Muscle layer of colon (tissue), 2 donors: ENCODE results near the gene PNPLA2.
A peak's percentile ranks its signal among the peaks of the same experiment; 100 is the strongest.

Source experiments
- H3K27ac ChIP-seq: one replicate; pipeline ENCODE4 v1.7.0; 2013; ENCODE audit warnings: low read depth, mild to moderate bottlenecking, low read length, moderate library complexity
- H3K27me3 ChIP-seq, 2 donors: one replicate each; pipeline ENCODE4 v1.7.0; 2013; ENCODE audit warnings: low read length in 2 of 2, mild to moderate bottlenecking in 2 of 2; ENCODE audit not compliant: insufficient read depth in 2 of 2, control insufficient read depth in 1 of 2
- H3K36me3 ChIP-seq: one replicate; pipeline ENCODE4 v1.7.0; 2013; ENCODE audit warnings: mild to moderate bottlenecking, low read length; ENCODE audit not compliant: insufficient read depth
- H3K4me1 ChIP-seq: one replicate; pipeline ENCODE4 v1.7.0; 2013; ENCODE audit warnings: mild to moderate bottlenecking, low read length; ENCODE audit not compliant: insufficient read depth
- H3K4me3 ChIP-seq, 2 donors: one replicate each; pipeline ENCODE4 v1.7.0; 2013; ENCODE audit warnings: low read length in 2 of 2, low read depth in 1 of 2, mild to moderate bottlenecking in 1 of 2, moderate library complexity in 1 of 2
- H3K9ac ChIP-seq: one replicate; pipeline ENCODE4 v1.7.0; 2013; ENCODE audit warnings: low read length
- H3K9me3 ChIP-seq: one replicate; pipeline ENCODE4 v1.7.0; 2013; ENCODE audit warnings: mild to moderate bottlenecking, low read length
- donor health status: abdominal sarcoma.
- donor health status: Adenocarcinoma of cecum.

The PNPLA2 gene, protein sequence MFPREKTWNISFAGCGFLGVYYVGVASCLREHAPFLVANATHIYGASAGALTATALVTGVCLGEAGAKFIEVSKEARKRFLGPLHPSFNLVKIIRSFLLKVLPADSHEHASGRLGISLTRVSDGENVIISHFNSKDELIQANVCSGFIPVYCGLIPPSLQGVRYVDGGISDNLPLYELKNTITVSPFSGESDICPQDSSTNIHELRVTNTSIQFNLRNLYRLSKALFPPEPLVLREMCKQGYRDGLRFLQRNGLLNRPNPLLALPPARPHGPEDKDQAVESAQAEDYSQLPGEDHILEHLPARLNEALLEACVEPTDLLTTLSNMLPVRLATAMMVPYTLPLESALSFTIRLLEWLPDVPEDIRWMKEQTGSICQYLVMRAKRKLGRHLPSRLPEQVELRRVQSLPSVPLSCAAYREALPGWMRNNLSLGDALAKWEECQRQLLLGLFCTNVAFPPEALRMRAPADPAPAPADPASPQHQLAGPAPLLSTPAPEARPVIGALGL

DNA sequence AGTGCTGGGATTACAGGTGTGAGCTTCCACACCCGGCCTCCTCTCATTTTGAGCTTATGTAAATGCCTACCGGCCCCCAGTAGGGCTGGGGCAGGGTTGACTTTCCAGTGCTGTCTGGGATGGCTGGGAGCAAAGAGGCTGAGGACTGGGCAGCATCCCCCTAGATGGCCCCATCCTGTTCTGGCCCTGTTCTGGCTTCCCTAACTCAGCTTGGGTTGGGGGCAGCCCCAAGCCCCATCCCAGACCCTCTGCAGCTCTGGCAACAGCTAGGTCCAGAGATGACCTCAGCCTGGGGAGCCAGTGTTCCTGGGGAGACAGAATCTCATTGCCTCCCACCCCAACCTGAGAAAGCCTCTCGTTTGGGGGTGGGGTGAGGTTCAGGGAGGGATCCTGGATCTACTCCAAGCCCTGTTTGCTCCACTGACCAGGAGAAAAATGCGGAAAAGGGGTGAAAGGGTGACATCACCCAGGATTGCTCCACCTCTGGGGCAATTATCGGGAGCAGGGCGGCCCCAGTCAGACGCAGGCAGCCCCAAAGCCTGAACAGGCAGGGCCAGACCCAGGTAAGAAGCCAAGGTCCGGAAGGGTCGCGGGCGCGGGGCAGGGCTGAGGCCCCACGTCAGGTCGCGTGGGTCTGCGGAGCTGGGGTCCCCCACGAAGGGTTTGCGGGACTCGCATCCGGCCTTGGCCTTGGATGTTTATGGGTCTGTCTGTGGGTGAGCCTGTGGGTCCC lies at the start of gene PNPLA2:
TSS of gene PNPLA2 (plus strand) at position 519 of the 733 bp plus-strand sequence. CDS start 805 bp downstream, outside the sequence.
- Histone ChIP-seq H3K4me3 (peak within 1 kb of the TSS; percentile 77 to 81), H3K4me1 (peaks cover 22% of the 10 kb centered on the region), H3K9ac (peak within 1 kb of the TSS; percentile 68), H3K9me3 (no peaks in the 10 kb centered on the region), H3K27ac (peak within 1 kb of the TSS; percentile 93), H3K36me3 (no peaks in the 10 kb centered on the region), H3K27me3 (no peaks in the 10 kb centered on the region)

DNA sequence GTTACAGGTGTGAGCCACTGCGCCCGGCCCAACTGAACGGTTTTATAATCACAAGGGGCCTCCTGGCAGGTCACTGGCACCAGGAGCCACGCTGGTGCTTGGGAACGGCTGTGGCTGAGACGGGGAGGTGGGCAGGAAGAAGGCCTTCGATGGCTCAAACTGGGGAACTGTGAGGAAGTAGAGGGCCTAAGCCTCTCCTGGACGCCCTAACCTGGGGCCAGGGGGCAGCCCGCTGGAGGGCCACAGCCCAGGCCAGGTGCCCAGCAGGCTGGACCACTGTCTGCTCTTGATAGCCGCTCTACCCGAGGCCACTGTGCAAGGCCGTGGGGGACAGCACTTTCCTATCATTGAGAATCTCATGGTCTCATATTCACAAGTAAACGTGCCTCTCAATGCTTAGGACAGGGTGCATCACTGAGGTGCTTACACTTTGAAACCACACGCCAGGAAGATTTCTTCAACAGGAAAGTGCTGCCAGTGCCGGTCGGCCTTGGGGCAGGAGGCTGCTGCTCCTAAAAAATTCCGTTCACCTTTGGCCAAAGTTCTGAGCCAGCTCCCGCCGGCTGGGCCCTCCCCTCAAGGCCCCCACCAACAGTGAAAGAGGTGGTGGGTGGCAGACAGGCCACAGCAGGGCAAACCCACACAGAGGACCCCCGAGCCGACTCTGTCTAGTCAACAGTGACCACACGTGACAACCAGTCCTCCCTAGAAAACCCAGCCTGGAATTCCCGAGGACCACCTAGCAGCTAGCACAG lies 48.6 kb upstream of the PNPLA2 start:
- no peaks in the 10 kb centered on the region for H3K9me3 ChIP-seq

DNA sequence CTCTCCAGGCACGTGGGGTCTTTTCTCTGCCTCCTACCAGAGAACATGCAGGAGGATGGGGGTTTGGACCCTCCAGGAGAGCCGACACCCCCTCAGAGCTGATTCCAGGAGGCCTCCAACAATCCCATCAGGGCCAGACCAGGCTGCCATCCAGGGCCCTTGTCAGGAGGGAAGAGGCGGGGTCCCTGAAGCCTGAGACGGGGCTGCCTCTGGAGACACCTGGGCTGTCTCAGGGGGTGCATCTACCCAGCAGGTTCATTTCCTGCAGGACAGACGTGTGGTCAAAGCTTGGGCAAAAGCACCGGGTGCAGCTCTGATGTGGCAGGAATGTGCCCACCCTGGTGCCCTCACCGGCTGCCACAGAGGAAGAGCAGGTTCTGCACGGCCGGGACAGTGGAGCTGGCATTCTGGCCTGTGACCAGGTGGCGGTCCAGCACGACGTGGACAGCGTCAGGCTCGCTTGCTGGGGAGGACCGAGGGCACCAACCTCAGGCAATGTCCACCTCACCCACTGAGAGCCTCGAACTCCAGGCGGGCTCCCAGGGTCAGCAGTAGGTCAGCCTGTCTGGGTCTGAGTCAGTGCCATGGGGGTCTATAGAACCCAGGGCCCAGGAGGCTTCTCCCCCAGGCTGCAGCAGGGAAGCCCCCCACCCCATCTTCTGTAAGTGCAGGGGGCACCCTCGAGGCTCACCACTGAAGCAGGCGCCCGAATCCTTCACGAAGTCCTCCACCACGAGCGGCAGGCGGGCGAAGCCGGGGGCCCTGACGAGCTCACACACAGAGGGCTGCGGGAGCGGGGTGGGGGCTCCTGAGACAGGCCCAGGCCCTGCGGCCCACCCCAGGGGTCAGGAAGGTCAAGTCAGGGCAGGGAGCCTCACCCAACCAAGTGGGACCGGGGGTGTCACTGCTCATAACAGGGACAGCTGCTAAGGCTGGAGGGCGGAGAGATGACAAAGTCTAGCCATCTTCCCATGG lies 47.8 kb upstream of the PNPLA2 start:
- Histone ChIP-seq H3K4me3 (no peak overlapping the region), H3K4me1 (peaks cover 11% of the 10 kb centered on the region), H3K9me3 (no peaks in the 10 kb centered on the region), H3K36me3 (peaks cover 43% of the 10 kb centered on the region), H3K27me3 (no peaks in the 10 kb centered on the region), H3K27ac (no peak overlapping the region), H3K9ac (no peak overlapping the region)

More for the DNA sequence above, 48.6 kb upstream of the PNPLA2 start:
- H3K4me3 ChIP-seq, result no peak overlapping the region
- no peaks in the 10 kb centered on the region for H3K27me3 ChIP-seq
- H3K4me1 ChIP-seq, result peaks cover 4% of the 10 kb centered on the region
- H3K27ac ChIP-seq, result no peak overlapping the region
- H3K36me3 ChIP-seq, result peaks cover 43% of the 10 kb centered on the region
- H3K9ac ChIP-seq, result no peak overlapping the region

DNA sequence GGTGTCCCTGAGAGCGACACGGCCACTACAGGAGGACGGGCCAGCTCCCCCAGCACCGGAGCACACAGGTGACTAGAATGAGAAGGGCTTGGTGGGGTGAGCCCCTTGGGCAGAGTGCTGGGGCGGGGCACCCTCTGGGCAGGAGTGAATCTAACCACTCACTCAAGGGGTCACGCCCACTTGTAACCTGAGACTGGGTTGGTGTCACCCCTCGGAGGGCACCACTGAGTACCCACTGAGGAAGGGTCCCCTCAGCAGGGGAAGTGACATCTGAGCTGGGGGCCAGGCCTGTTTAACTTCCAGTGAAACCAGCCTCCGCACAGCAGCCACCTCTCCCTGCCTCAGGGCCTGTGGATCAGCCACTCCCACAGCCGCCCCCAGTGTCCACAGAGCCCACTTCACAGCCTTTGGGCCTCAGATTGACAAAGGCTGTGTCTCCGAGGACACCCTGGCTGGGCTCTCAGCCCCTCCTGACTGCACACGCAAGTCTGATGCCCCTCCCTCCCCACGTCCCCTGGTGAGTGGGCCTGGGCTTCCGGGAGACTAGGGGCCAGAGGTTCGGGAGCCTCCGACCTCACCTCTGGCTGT lies 47.0 kb upstream of the PNPLA2 start:
- Histone ChIP-seq H3K9me3 (no peaks in the 10 kb centered on the region), H3K27me3 (no peaks in the 10 kb centered on the region), H3K4me3 (no peak overlapping the region), H3K9ac (no peak overlapping the region), H3K27ac (no peak overlapping the region), H3K36me3 (peaks cover 38% of the 10 kb centered on the region), H3K4me1 (peaks cover 11% of the 10 kb centered on the region)

DNA sequence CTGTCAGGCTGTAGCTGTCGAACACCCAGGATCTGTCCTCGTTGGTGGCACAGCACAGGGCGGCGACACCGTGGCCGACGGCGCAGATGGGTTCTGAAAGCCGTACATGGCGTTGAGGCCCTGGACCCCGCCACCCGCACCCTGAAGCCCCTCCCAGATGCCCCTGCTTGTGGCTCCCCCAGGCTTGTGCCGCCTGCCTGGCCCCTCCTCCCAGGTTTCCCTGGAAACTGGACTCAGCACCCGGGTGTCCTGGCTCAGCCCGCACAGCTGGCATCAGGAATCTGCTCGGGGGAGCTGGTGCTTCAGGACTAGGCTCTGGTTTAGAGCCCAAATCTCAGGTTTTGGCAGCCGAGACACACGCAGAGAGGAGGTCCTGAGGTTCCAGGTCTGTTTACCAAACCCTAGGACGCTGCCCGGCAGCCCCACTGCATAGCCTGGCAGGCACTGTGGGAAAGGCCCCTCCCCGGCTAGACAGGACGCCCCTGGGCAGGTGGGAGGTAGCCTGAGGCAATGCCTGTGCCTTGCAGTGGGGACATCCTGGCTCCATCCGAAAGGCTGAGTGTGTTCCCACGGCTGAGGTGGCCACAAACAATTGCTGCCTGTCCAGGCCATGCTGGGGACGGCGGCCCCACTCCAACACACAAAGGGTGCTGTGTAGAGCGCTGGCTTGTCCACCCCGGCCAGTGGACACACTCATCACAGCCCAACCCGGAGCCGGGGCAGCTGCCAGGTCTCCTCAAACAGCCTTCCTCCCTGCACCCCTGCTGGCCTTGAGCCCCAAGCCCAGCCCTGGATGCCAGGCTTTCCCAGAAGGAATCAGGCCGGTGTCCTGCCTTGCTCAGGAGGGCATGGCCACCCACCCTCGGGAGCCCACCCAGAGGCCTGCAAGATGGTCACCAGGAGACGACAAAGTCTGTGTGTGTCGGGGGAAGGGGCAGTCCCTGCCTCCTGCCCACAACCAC lies 46.0 kb upstream of the PNPLA2 start:
- no peaks in the 10 kb centered on the region for H3K27me3 ChIP-seq

DNA sequence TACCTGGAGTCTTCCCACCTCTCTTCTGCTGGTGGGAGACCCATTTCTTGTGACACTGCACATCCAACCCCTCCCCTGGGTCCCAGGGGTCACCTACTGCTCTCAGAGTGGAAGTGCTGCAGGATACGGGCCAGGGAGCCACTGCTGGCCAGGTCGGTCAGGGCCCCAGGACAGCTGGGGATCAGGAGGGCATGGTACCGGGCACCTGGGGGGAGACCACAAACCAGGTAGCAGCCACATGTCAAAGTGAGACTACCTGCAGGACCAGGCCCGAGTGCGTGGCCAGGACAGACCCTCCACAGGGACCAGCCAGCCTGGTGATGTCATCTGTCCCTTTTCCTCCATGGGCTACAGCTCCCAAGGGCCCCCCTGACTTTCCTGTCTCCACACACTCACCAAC lies 45.3 kb upstream of the PNPLA2 start:
- H3K36me3 ChIP-seq, result peaks cover 29% of the 10 kb centered on the region
- H3K9me3 ChIP-seq, result no peaks in the 10 kb centered on the region
- H3K27me3 ChIP-seq, result no peaks in the 10 kb centered on the region
- H3K4me1 ChIP-seq, result peaks cover 17% of the 10 kb centered on the region
- no peak overlapping the region for H3K4me3 ChIP-seq
- H3K27ac ChIP-seq, result no peak overlapping the region
- H3K9ac ChIP-seq, result no peak overlapping the region

More for the DNA sequence above, 46.0 kb upstream of the PNPLA2 start:
- no peak overlapping the region for H3K9ac ChIP-seq
- H3K27ac ChIP-seq, result no peak overlapping the region
- no peaks in the 10 kb centered on the region for H3K9me3 ChIP-seq
- H3K4me3 ChIP-seq, result no peak overlapping the region
- peaks cover 29% of the 10 kb centered on the region for H3K36me3 ChIP-seq
- peaks cover 11% of the 10 kb centered on the region for H3K4me1 ChIP-seq

DNA sequence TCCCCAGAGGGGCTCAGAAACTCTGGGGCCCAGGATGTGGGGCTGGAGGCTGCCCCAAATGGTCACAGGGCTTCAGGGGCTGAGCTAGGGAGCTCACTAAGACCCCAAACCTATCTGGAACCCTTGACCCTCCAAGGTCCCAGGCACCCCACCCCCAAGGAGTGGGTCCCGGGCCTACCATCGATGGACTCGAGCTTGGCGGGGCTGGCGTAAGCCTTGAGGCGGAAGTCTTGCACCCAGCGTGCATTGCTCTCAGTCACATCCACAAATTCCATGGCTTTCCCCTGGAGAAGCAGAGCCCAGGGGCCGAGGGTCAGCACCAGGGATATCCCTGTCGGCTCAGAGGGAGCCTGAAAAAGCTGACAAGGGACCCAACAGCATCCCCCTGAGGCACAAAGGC lies 44.9 kb upstream of the PNPLA2 start:
- Histone ChIP-seq H3K27me3 (no peaks in the 10 kb centered on the region), H3K27ac (no peak overlapping the region), H3K4me3 (no peak overlapping the region), H3K36me3 (peaks cover 29% of the 10 kb centered on the region), H3K9ac (no peak overlapping the region), H3K4me1 (peaks cover 20% of the 10 kb centered on the region), H3K9me3 (no peaks in the 10 kb centered on the region)

DNA sequence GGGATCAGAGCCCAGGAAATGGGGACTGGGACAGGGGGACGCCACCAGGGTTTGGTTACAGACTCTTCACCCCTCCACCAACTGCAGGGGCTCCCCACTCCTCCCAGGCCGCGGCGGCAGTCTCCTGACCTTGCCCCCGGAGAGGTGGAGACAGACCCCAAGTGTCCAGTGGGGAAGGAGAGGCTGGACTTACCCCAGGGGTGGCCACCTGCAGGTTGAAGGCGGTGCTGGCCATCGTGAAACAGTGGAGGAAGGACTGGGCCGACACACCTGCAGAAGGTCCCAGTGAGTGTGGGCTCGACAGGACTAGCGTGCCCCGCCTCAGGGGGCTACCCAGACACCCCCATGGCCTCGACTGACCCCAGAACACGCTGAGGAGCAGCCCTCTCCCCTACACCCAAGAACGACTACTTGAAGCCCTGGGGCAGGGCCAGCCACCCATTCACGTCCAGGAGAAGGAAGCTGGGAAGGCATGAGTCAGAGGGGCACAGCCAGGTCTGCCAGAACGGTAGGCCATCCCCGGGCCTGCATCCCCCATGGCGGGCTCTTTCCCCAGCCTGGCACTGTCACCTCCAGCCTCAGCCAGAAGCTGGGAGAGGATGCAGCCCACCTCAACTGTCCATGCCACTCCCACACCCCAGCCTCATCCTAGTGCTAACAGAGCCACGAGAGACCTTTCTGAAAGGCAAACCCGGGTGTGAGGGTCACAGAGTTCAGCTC lies 43.7 kb upstream of the PNPLA2 start:
- Histone ChIP-seq H3K36me3 (peaks cover 26% of the 10 kb centered on the region), H3K9ac (no peak overlapping the region), H3K27ac (no peak overlapping the region), H3K4me3 (no peak overlapping the region), H3K4me1 (peaks cover 20% of the 10 kb centered on the region), H3K9me3 (no peaks in the 10 kb centered on the region), H3K27me3 (no peaks in the 10 kb centered on the region)

DNA sequence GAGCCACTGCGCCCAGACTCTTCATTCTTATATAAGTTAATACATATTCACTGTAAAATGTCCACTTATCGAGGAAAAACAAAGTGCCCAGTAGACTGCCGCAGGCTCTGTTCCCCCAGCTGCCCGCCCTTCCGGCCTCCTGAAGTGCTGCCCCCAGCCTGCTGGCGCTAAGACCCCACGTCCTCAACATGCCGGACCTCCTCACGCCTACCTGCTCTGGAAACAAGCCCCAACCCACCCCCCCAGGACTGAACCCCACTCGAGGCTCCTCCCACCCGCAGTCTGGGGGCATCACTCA lies 42.5 kb upstream of the PNPLA2 start:
- Histone ChIP-seq H3K9ac (peak overlapping the region; percentile 39), H3K36me3 (peaks cover 16% of the 10 kb centered on the region), H3K4me1 (peaks cover 20% of the 10 kb centered on the region), H3K27ac (peak overlapping the region; percentile 51), H3K27me3 (no peaks in the 10 kb centered on the region), H3K4me3 (peak overlapping the region; percentile 67 to 87), H3K9me3 (no peaks in the 10 kb centered on the region)
